HEK293 (cell line): ENCODE measurements around the gene TYR.

ENCODE experiments used
- CTCF ChIA-PET: fragments of 350-600 bp; formaldehyde crosslinking; extraction: SDS; loops from one replicate; lab custom pipeline; 2021; ENCODE audit warnings: antibody characterized with exemption; lab: Yijun Ruan, JAX
- POLR2A ChIA-PET: fragments of 300-600 bp; formaldehyde crosslinking; extraction: SDS; loops from one replicate; lab custom pipeline; 2020; ENCODE audit warnings: antibody characterized with exemption, inconsistent platforms; lab: Yijun Ruan, JAX
- H3K27ac ChIP-seq: fragments of 200-500 bp; sonication (Bioruptor generic); 2 replicates; pipeline ENCODE4 v1.5.1; 2014; ENCODE audit warnings: low read depth, low read length, control low read depth, inconsistent platforms; ENCODE audit errors: extremely low read depth
- H3K36me3 ChIP-seq, 2 experiments: fragments of 200-500 bp in 1 of 2; sonication (Bioruptor generic) in 1 of 2; 1 replicate in 1 of 2; 2 replicates in 1 of 2; pipeline ENCODE4 v1.5.1; 2014 to 2017; ENCODE audit warnings: inconsistent platforms in 2 of 2, low read length in 2 of 2; ENCODE audit not compliant: control insufficient read depth in 2 of 2, insufficient read depth in 1 of 2
- H3K4me1 ChIP-seq: fragments of 200-500 bp; sonication (Bioruptor generic); 2 replicates; pipeline ENCODE4 v1.5.1; 2014; ENCODE audit warnings: mild to moderate bottlenecking, low read length, inconsistent platforms; ENCODE audit not compliant: control insufficient read depth, insufficient read depth
- H3K4me3 ChIP-seq: 2 replicates; pipeline ENCODE4 v1.5.1; 2011; ENCODE audit warnings: low read depth, mild to moderate bottlenecking, control low read depth, low read length, moderate library complexity
- H3K9me3 ChIP-seq: fragments of 200-500 bp; sonication (Bioruptor generic); 2 replicates; pipeline ENCODE4 v1.5.1; 2014; ENCODE audit warnings: low read depth, low read length, inconsistent platforms; ENCODE audit not compliant: control insufficient read depth, insufficient read depth
- ELK4 ChIP-seq: IDR thresholded peaks from 2 replicates; pipeline ENCODE4 v1.6.1; 2011; ENCODE audit warnings: mild to moderate bottlenecking, low read depth, low read length, borderline replicate concordance
- HOXA7 ChIP-seq: sonication (generic); formaldehyde crosslinking; IDR thresholded peaks from 2 replicates; pipeline ENCODE4 v1.8.1; 2022; ENCODE audit warnings: missing genetic modification reagents, borderline replicate concordance
- ZNF169 ChIP-seq: fragments of 450-650 bp; formaldehyde crosslinking; IDR thresholded peaks from 2 replicates; pipeline ENCODE4 v1.5.1; 2016; ENCODE audit warnings: missing biosample characterization, missing genetic modification characterization
- ZNF2 ChIP-seq: fragments of 450-650 bp; formaldehyde crosslinking; IDR thresholded peaks from 2 replicates; pipeline ENCODE4 v1.5.1; 2016; ENCODE audit warnings: missing biosample characterization, missing genetic modification characterization
- ZNF302 ChIP-seq: fragments of 450-650 bp; formaldehyde crosslinking; IDR thresholded peaks from 2 replicates; pipeline ENCODE4 v1.5.1; 2016; ENCODE audit warnings: missing biosample characterization, missing genetic modification characterization, low read depth
- ZNF37A ChIP-seq: fragments of 450-650 bp; IDR thresholded peaks from 2 replicates; pipeline ENCODE4 v1.5.1; 2018; ENCODE audit warnings: missing biosample characterization, missing genetic modification characterization
- ZNF596 ChIP-seq: fragments of 450-650 bp; IDR thresholded peaks from 2 replicates; pipeline ENCODE4 v1.5.0; 2018; ENCODE audit warnings: missing biosample characterization, mild to moderate bottlenecking, missing genetic modification characterization, moderate library complexity
- TF ChIP-seq, protein P1 (sequence below): fragments of 450-650 bp; formaldehyde crosslinking; IDR thresholded peaks from 2 replicates; pipeline ENCODE4 v1.5.1; 2016; ENCODE audit warnings: missing biosample characterization, missing genetic modification characterization
- TF ChIP-seq, protein P2 (sequence below): fragments of 450-650 bp; formaldehyde crosslinking; IDR thresholded peaks from 2 replicates; pipeline ENCODE4 v1.5.1; 2016; ENCODE audit warnings: missing biosample characterization, missing genetic modification characterization
- TF ChIP-seq, protein P3 (sequence below): fragments of 450-650 bp; formaldehyde crosslinking; IDR thresholded peaks from 2 replicates; pipeline ENCODE4 v1.5.1; 2016; ENCODE audit warnings: missing biosample characterization, missing genetic modification characterization

Gene TYR

DNA sequence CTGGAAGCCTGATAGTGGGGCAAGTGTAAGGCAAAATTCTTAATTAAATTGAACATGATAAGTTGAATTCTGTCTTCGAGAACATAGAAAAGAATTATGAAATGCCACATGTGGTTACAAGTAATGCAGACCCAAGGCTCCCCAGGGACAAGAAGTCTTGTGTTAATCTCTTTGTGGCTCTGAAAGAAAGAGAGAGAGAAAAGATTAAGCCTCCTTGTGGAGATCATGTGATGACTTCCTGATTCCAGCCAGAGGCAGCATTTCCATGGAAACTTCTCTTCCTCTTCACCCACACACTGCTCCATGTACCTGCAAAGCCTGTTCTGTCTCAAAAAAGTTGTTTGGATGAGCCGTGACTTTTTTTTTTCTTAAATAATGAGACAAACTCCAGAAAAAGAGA lies 1.9 kb upstream of the TYR start:
- no peak overlapping the region for H3K4me3 ChIP-seq
- no peaks in the 10 kb centered on the region for H3K4me1 ChIP-seq
- no peaks in the 10 kb centered on the region for H3K9me3 ChIP-seq
- no peaks in the 10 kb centered on the region for H3K36me3 ChIP-seq
- no peak overlapping the region for H3K27ac ChIP-seq
- no peak for TF ChIP-seq ZNF2 (tag by site-specific recombination)
- ChIA-PET CTCF (no interaction called here), POLR2A (no interaction called here)

DNA sequence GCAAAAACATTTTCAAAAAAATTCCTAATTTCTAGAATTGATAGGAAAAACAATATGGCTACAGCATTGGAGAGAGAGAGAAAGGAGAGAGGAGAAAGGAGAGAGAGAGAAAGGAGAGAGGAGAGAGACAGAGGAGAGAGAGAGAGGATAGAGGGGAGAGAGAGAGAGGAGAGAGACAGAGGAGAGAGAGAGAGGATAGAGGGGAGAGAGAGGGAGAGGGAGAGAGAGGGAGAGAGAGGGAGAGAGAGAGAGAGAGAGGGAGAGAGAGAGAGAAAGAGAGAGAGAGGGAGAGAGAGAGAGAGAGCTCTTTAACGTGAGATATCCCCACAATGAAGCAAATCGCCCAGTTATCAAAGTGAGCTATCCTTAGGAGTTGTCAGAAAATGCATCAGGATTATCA lies 737 bp upstream of the TYR start:
- Histone ChIP-seq H3K27ac (no peak overlapping the region), H3K4me1 (no peaks in the 10 kb centered on the region), H3K9me3 (no peaks in the 10 kb centered on the region), H3K36me3 (no peaks in the 10 kb centered on the region), H3K4me3 (no peak overlapping the region)
- TF ChIP-seq HOXA7 (CRISPR knock-in tag) (no peak), ZNF596 (tag by site-specific recombination) (peak; percentile 85), ELK4 (no peak), ZNF169 (peak; percentile 95), ZNF302 (tag by site-specific recombination) (no peak), ZNF37A (no peak)
- TF ChIP-seq, protein P1, sequence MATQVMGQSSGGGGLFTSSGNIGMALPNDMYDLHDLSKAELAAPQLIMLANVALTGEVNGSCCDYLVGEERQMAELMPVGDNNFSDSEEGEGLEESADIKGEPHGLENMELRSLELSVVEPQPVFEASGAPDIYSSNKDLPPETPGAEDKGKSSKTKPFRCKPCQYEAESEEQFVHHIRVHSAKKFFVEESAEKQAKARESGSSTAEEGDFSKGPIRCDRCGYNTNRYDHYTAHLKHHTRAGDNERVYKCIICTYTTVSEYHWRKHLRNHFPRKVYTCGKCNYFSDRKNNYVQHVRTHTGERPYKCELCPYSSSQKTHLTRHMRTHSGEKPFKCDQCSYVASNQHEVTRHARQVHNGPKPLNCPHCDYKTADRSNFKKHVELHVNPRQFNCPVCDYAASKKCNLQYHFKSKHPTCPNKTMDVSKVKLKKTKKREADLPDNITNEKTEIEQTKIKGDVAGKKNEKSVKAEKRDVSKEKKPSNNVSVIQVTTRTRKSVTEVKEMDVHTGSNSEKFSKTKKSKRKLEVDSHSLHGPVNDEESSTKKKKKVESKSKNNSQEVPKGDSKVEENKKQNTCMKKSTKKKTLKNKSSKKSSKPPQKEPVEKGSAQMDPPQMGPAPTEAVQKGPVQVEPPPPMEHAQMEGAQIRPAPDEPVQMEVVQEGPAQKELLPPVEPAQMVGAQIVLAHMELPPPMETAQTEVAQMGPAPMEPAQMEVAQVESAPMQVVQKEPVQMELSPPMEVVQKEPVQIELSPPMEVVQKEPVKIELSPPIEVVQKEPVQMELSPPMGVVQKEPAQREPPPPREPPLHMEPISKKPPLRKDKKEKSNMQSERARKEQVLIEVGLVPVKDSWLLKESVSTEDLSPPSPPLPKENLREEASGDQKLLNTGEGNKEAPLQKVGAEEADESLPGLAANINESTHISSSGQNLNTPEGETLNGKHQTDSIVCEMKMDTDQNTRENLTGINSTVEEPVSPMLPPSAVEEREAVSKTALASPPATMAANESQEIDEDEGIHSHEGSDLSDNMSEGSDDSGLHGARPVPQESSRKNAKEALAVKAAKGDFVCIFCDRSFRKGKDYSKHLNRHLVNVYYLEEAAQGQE (tag by site-specific recombination), result no peak
- ChIA-PET CTCF (interaction anchor here (0.7 kb wide), 2 partner anchors 10 to 13 kb away, joined by 3 to 4 read pairs; no protein-coding TSS in a partner anchor), POLR2A (no interaction called here)

DNA sequence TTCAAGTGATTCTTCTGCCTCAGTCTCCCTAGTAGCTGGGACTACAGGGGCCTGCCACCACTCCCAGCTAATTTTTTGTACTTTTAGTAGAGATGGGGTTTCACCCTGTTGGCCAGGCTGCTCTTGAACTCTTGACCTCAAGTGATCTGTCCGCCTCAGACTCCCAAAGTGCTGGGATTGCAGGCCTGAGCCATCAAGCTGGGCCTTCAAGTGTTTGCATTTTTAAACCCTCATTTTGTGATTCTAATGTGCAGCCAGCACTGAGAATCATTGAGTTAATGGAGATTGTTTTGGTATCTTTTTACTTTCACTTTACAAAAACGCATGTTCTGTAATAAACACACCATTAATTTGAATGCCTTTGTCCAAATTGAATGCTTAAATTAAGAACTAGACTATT lies 3.4 kb downstream of the TYR start:
- Histone ChIP-seq H3K27ac (no peak overlapping the region), H3K4me1 (no peaks in the 10 kb centered on the region), H3K9me3 (no peaks in the 10 kb centered on the region), H3K36me3 (no peaks in the 10 kb centered on the region), H3K4me3 (no peak overlapping the region)
- ChIA-PET POLR2A (no interaction called here), CTCF (no interaction called here)
- TF ChIP-seq, protein P2, sequence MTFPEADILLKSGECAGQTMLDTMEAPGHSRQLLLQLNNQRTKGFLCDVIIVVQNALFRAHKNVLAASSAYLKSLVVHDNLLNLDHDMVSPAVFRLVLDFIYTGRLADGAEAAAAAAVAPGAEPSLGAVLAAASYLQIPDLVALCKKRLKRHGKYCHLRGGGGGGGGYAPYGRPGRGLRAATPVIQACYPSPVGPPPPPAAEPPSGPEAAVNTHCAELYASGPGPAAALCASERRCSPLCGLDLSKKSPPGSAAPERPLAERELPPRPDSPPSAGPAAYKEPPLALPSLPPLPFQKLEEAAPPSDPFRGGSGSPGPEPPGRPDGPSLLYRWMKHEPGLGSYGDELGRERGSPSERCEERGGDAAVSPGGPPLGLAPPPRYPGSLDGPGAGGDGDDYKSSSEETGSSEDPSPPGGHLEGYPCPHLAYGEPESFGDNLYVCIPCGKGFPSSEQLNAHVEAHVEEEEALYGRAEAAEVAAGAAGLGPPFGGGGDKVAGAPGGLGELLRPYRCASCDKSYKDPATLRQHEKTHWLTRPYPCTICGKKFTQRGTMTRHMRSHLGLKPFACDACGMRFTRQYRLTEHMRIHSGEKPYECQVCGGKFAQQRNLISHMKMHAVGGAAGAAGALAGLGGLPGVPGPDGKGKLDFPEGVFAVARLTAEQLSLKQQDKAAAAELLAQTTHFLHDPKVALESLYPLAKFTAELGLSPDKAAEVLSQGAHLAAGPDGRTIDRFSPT (tag by site-specific recombination), result no peak
- TF ChIP-seq, protein P3, sequence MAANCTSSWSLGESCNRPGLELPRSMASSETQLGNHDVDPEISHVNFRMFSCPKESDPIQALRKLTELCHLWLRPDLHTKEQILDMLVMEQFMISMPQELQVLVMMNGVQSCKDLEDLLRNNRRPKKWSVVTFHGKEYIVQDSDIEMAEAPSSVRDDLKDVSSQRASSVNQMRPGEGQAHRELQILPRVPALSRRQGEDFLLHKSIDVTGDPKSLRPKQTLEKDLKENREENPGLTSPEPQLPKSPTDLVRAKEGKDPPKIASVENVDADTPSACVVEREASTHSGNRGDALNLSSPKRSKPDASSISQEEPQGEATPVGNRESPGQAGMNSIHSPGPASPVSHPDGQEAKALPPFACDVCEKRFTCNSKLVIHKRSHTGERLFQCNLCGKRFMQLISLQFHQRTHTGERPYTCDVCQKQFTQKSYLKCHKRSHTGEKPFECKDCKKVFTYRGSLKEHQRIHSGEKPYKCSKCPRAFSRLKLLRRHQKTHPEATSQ (tag by site-specific recombination), result no peak
